ENCODE data around the gene SPOCD1.

SPOCD1 gene

GRCh38 chr1:31787261-31787660 lies 28.6 kb downstream of the SPOCD1 start:
- DNase-seq (ENCODE audit: low read depth), result no peak

- DNase-seq (ENCODE audit: low read depth), result no peak
Measured at GRCh38 chr1:31786366-31787060, 29.3 kb downstream of the SPOCD1 start.

GRCh38 chr1:31785947-31786290 lies 29.9 kb downstream of the SPOCD1 start:
- DNase-seq (ENCODE audit: low read depth), result no peak

- no peak for DNase-seq (ENCODE audit: low read depth)
Measured at GRCh38 chr1:31785020-31785946, 30.5 kb downstream of the SPOCD1 start.

- DNase-seq (ENCODE audit: low read depth), result no peak
Measured at GRCh38 chr1:31784356-31785019, 31.3 kb downstream of the SPOCD1 start.

DNA sequence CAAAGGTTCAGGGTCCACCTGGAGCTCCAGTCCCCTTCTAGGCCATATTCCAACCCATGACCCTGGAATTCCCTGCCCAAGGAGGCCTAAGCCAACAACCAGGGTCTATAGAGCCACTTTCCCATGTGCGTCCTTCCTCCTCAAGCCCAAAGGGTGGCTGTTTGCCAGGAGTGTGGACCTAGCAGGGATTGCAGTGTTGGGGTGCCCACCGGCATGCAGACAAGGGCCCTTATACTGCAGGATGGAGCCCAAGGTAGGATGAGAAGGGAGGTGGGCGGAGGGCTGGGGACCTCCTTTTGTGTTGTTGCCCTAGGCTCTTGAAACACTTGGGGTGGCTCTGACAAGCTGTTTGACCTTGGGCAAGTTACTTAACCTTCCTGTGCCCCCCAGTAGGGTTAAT lies 32.0 kb downstream of the SPOCD1 start:
- DNase-seq (ENCODE audit: low read depth), result no peak

DNA sequence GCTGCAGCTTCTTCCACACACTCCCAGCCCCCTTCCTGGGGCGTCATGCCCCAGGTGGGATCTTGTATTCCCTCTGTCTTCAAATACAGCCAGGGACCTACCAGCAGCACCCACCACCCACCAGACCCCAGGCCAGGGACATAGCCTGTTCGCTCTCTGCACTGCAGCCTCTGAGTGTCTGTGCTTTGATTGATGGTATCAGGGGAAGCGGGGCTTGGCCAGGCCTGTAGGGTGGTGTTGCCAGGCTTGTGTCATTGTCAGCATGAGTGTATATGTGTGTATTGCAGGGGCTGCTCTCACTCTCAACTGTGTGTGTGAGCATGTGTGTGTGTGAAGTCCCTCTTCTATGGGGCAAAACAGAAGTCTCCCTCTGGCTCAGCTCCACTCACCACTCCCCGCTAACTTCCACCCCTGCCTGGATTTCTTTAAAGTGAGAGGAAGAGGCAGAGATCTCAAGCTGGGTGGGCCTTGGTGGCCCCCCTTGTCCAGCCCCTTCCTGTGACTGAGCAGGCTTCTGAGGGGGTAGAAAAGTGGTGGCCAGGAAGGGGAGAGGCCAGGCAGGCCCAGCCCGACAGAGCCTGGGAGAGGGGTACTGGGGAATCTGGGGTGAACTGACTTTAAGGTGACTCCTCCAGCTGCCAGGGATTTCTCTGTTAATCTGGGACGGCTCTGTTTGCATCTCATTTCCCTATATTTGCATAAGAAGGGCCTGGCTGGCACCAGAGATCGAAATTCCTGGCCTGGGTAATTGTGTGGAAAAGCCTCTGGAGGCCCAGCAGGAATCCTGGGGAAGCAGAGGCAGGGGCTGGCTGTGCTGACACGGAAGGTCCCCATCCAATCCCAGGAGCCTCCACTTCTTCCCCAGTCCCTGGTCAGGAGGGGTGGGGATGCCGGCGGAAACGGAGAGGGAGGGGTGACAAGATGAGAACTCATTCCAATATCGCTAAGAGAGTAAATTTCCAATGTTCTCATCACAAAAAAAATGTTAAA lies 33.1 kb downstream of the SPOCD1 start:
- DNase-seq (ENCODE audit: low read depth), result no peak

- DNase-seq (ENCODE audit: low read depth), result no peak
Measured at GRCh38 chr1:31781756-31782371, 34.0 kb downstream of the SPOCD1 start.

GRCh38 chr1:31781138-31781755 lies 34.6 kb downstream of the SPOCD1 start:
- no peak for DNase-seq (ENCODE audit: low read depth)

GRCh38 chr1:31780632-31781031 lies 35.2 kb downstream of the SPOCD1 start:
- DNase-seq (ENCODE audit: low read depth), result no peak

DNA sequence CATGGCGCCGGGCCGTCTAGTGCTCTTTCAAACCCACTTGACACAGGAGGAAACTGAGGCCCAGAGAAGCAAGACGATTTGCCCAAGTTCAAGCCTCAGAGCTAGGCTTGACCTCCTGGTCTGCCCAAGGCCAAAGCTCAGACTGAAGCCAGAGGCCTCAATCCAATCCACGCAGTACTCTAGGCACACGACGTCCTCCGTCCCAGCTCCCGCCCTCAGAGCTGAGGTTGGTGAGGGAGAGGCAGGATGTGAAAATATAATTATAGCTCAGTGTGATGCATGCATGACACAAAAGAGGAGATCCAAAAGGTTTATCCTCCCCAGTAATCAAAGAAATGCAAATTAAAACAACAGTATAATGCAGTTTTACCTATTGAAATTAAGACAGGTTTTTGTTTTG lies 36.1 kb downstream of the SPOCD1 start:
- DNase-seq (ENCODE audit: low read depth), result no peak

- no peak for DNase-seq (ENCODE audit: low read depth)
Measured at GRCh38 chr1:31778763-31779488, 36.9 kb downstream of the SPOCD1 start.

DNA sequence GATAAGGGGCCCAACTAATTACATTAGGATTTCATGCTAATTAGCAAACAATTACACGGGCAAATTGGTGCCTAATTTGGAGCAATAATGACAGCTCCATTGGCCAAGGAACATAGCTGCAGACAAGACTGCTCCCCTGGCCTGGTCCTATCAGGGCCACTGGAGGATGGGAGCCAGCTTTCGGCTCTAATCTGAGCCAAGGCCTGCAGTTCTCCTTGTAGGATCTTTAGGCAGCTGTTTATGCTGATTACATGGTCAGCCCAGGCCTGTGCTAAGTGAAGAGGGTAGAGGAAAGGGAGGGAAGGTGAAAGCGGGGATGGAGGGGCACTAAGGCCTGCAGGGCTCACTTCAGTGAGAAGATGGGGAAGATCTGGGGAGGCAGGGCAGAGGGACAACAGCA lies 39.3 kb downstream of the SPOCD1 start:
- no peak for DNase-seq (ENCODE audit: low read depth)

DNA sequence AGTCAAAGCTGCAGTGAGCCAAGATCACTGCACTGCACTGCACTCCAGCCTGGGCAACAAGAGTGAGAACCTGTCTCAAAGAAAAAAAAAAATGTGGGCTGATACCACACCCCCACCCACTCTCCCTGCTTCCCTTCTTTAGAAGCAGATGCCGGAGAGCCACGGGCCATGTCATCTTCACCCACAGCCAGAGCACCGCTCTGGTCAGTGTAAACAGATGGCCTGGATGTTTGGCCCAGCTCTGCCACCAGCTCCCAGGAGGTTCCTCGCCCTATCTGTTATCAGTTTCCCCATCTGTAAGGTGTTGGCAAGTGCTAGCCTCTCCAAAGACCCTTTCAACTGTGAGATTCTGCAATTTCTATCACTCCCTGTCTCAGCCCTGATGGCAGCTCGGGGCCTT lies 39.8 kb downstream of the SPOCD1 start:
- no peak for DNase-seq (ENCODE audit: low read depth)

- no peak for DNase-seq (ENCODE audit: low read depth)
Measured at GRCh38 chr1:31775210-31775999, 40.4 kb downstream of the SPOCD1 start.

GRCh38 chr1:31774495-31774894 lies 41.3 kb downstream of the SPOCD1 start:
- no peak for DNase-seq (ENCODE audit: low read depth)

GRCh38 chr1:31773861-31774260 lies 42.0 kb downstream of the SPOCD1 start:
- DNase-seq (ENCODE audit: low read depth), result no peak

GRCh38 chr1:31772669-31773248 lies 43.1 kb downstream of the SPOCD1 start:
- DNase-seq (ENCODE audit: low read depth), result no peak

All from activated T-cell treated with anti-CD3 and anti-CD28 coated beads for 1 hour (primary cell).